IPS-11a (cell line): Measurements from ENCODE around the gene SEMA6D.

Source experiments
- H3K4me3 ChIP-seq: one replicate; pipeline ENCODE4 v1.5.1; 2013; ENCODE audit warnings: low read depth, low read length, control low read depth

Gene SEMA6D, protein sequence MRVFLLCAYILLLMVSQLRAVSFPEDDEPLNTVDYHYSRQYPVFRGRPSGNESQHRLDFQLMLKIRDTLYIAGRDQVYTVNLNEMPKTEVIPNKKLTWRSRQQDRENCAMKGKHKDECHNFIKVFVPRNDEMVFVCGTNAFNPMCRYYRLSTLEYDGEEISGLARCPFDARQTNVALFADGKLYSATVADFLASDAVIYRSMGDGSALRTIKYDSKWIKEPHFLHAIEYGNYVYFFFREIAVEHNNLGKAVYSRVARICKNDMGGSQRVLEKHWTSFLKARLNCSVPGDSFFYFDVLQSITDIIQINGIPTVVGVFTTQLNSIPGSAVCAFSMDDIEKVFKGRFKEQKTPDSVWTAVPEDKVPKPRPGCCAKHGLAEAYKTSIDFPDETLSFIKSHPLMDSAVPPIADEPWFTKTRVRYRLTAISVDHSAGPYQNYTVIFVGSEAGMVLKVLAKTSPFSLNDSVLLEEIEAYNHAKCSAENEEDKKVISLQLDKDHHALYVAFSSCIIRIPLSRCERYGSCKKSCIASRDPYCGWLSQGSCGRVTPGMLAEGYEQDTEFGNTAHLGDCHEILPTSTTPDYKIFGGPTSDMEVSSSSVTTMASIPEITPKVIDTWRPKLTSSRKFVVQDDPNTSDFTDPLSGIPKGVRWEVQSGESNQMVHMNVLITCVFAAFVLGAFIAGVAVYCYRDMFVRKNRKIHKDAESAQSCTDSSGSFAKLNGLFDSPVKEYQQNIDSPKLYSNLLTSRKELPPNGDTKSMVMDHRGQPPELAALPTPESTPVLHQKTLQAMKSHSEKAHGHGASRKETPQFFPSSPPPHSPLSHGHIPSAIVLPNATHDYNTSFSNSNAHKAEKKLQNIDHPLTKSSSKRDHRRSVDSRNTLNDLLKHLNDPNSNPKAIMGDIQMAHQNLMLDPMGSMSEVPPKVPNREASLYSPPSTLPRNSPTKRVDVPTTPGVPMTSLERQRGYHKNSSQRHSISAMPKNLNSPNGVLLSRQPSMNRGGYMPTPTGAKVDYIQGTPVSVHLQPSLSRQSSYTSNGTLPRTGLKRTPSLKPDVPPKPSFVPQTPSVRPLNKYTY

DNA sequence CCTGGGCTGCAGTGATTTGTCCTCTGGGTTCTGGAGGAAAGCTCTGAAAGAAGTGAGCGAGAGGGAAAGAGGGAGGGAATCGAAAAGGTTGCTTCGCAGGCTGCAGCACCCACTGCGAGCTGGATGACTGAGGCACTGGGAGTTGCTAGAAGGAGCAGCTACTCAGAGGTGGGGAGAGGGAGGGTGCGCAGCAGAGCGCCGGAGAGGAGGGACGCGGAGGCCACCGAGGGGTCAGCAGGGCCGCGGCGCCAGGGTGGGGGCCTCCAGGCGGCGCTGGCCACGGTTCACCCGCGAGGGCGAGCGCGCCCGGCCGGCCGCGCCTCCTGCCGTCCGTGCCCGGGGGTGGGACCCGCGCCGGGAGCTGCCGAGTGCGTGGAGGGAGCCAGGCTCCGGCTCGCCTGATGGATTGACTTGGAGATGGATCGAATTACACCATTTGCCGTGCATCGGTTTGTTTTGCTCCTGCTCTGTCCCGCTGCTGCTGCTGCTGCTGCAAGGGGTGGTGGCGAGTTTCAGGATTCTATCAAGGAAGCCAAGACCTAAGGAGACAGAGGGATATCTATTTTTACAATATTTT is at the start of gene SEMA6D:
SEMA6D (plus strand) TSS at position 470 of the 577 bp plus-strand sequence. CDS start 42,294 bp downstream, outside the sequence.
- H3K4me3 ChIP-seq = peak within 1 kb of the TSS; percentile 67

DNA sequence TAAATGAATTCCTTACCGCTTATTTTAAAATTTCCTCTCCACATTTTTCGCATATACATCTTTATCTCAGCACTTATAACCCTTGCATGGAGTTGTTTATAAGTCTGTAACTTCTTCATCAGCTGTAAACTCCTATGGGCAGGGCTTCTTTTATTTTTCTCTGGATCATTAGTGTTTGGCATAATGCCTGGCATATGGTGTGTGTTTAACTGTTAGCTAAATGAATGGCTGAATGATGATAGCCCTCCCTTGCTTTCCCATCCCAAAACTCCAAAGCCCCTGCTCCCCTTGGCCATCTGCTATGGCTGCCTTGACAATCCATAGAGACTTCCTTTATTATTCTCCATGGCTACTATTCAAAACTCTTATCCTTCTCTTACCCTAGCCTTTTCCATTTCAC is 48.1 kb upstream of the SEMA6D start:
- H3K4me3 ChIP-seq = no peak overlapping the region

- H3K4me3 ChIP-seq = no peak overlapping the region
Observed at GRCh38 chr15:47670365-47670764, 46.9 kb upstream of the SEMA6D start.

GRCh38 chr15:47673232-47673761 is 44.0 kb upstream of the SEMA6D start:
- H3K4me3 ChIP-seq = no peak overlapping the region

DNA sequence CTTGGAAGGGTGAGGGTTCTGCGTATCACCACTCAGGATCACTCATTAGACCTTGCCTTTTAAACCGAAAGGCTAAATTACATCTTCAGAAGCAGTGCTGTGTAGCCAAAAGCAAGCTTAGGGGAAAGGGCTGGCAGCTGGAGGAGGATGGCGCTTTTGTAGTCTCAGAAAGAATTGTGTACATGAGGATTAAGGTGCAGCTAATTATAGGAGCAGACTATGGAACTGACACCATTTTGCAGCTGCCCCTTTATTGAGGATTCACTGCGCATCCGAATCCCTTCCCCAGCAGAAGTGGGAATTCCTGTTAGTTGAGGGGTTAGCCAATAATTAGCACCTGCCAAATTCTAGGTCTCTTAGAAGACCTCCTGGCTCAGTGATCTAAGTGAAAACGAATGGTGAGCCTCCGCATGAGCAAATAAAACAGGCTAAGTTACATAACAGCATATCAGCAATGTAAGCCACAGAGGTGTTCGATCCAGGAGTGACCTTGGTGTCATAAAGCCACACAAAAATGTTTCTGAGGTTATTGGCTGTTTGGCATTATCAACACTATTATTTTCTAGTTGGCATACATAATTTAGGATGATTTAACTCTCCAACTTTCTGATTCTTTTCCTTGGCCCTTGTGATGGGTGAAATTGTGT is 42.6 kb upstream of the SEMA6D start:
- H3K4me3 ChIP-seq = no peak overlapping the region

- no peak overlapping the region for H3K4me3 ChIP-seq
Observed at GRCh38 chr15:47675735-47676134, 41.6 kb upstream of the SEMA6D start.

GRCh38 chr15:47678040-47678439 is 39.3 kb upstream of the SEMA6D start:
- no peak overlapping the region for H3K4me3 ChIP-seq

- H3K4me3 ChIP-seq = no peak overlapping the region
Observed at GRCh38 chr15:47682661-47683060, 34.6 kb upstream of the SEMA6D start.

DNA sequence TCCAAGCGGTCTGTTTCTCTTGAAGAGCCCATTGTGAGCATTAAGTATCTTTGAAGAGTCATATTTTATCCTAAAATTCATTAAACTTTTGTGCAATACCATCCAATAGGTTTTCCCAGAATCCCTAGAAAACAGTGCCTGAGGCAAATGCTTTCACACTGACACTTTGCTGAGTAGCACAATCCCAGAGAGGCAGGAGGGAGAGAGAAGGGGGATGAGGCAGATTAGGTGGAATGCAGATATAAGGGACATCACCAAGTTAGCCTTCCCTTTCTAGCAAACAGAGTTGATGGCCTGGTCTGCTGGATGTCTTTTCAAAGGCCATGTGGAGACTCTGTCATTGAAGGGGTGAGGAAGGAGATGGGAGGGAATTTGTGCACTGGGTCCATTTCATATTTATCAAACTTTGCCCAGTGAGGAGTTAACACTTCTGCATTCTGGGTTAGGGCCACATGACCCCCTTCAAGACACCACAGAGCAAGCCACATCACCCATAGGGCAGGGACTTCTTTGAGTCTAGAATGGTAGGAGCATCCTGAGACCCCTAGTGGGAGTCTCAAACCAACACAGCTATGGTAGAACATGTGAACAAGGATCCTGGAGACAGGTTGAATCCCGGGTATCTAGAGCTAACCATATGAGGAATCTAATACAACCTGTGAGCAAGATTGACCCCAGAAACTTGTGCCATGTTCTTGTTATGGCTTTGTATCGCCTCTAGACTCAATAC is 32.0 kb upstream of the SEMA6D start:
- H3K4me3 ChIP-seq = no peak overlapping the region

- H3K4me3 ChIP-seq = no peak overlapping the region
Observed at GRCh38 chr15:47688573-47689086, 28.7 kb upstream of the SEMA6D start.

- H3K4me3 ChIP-seq = no peak overlapping the region
Observed at GRCh38 chr15:47689660-47690059, 27.6 kb upstream of the SEMA6D start.

DNA sequence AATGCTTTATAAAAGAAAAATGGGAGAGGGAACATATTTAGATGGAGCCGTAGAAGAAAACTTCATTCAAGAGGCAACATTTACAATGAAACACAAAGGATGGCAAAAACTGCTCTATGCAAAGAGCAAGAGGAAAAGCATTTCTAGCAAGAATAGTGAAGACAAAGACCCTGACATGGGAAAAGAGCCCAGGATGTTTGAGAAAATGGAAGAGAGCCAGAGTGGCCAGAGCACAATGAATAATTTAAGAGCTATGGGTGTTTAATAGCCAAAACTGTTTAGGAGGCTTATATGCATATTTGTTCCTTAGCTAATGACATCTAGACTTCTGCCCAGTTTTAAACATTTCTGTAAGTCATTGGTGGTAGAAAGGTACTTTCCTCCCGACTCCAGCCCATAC is 25.4 kb upstream of the SEMA6D start:
- no peak overlapping the region for H3K4me3 ChIP-seq

DNA sequence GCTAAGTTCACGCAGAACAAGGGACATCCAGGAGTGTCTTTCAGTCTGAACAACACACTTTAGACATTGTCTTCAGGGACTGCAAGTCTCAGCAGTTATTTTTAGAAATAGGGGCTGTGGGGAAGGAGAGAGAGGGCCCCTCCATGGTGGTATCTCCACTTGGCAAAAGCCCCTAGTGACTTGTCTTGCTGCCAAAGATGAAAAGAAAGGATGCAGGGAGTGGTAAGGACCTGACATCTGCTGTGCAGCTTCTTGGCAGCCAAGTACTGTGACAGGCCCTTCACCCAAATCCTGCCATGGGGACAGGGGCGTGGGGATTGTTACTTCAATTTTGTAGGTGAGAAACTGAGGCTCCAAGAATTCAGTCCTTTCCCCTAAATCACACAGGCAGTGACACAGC is 21.0 kb upstream of the SEMA6D start:
- H3K4me3 ChIP-seq = no peak overlapping the region

DNA sequence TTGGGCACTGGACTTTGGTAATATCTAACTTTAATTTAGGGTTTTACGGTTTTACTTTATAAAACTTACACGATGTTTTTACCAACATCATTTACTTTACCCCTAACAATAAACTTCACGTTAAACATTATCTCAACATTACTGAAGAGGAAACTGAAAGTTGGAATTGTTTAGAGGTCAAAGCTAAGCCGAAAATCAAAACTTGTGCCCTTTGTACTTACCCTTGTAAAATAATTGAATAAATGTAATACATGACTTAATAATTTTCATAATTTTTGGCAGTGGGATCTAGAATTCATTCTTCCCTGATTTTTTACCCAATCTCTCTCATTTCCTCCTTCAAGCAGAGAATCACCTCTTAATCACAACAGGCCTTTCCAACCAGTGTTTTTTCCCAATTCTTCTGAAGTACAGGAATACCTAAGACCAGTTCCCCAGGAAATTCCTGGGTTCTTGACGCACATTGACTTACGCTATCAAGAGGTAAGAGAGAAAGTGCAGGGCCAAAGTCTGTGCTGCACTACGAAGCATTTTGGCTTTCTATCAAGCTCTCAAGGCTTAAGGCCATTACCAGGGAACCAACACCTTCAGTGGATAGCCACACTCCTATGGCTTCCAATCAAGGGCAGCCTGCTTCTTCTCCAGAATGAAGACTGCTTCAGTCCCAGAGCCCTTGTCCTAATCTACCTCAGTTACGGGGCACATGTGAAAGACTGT is 11.9 kb upstream of the SEMA6D start:
- H3K4me3 ChIP-seq = no peak overlapping the region

- H3K4me3 ChIP-seq = no peak overlapping the region
Observed at GRCh38 chr15:47707391-47707790, 9.9 kb upstream of the SEMA6D start.

- no peak overlapping the region for H3K4me3 ChIP-seq
Observed at GRCh38 chr15:47708161-47708980, 8.9 kb upstream of the SEMA6D start.

GRCh38 chr15:47711655-47712054 is 5.7 kb upstream of the SEMA6D start:
- H3K4me3 ChIP-seq = no peak overlapping the region

- H3K4me3 ChIP-seq = no peak overlapping the region
Observed at GRCh38 chr15:47715402-47715801, 1.9 kb upstream of the SEMA6D start.
